A549 treated with GW870086 at 1 μM for 4 hours (cell line): ENCODE data around the gene TP53I3. TPM values are rescaled to one million over a fixed set of nuclear protein-coding genes. Genes with fewer than 3 reads are reported as not detected.

ENCODE experiments used
- total RNA-seq: library from RNA; stranded (reverse); fragments of 200-300 nt; extraction: Qiagen RNA extraction; gene quantifications from 5 replicates; pipeline ENCODE4 v1.2.3, GENCODE V29; 2022; ENCODE audit warnings: low read depth

TP53I3 gene
- total RNA-seq, result 257 to 283 TPM (median 269 TPM) in 5 replicates

GRCh38 chr2:24084386-24085199 is at the start of gene TP53I3:
Gene TP53I3 (minus strand): TSS chr2:24084834. CDS start chr2:24084326, 508 bp downstream.

GRCh38 chr2:24123195-24123921 is 38.7 kb upstream of the TP53I3 start, which contains the start of the genes FAM228B and PFN4:
Gene FAM228B (plus strand): TSS chr2:24123469. CDS start chr2:24124362, 893 bp downstream.
Gene PFN4 (minus strand): TSS chr2:24123334. CDS start chr2:24122535, 799 bp downstream.

DNA sequence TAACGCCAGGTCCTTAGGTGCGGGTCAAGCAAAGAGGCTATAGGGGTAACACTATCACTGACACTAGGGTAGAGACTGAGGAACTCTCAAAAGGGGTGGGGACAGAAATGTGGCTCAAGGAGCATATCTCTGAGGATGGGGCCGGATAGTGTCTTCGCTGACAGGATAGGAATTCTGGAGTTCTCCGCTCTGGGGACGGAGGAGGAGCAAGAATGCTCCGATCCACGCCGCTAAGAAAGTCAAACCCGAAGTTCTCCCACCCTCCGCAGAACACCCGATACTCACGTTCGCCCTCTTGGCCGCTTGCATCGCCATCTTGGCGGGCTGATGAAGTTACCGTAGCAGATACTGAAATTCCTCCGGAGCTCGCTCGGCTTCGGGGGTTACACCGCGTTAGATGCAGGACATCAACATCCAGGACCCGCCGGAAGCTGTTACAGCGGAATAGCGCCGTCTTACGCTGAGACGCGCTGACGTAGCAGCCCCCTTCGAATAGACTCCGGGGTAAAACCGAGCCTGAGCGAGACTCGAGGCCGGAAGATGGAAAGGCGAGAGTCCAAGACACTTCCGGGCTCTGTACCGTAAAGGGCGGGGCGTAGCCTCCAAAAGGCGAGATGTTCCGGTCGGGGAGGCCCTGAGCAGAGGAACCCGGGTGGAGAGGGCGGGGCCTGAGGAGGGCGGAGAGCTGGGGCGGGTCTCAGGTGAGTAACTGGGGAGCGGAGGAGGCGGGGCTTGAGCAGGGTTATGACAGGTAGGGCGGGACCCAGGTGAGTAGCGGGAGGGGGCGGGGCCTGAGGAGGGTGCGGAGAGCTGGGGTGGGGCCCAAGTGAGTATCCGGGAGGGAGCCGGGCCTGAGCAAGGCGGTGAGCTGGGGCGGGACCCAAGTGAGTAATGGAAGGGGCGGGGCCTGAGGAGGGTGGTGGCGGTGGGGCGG is 8.5 kb downstream of the TP53I3 start, which contains the start of gene SF3B6:
TSS of gene SF3B6 (minus strand) at position 412 of the 934 bp plus-strand sequence. CDS start at position 315, 97 bp downstream.

GRCh38 chr2:24049485-24050021 is 35.1 kb downstream of the TP53I3 start, which contains the start of gene FKBP1B:
Gene FKBP1B (plus strand): TSS chr2:24049741. CDS start chr2:24049850, 109 bp downstream.

GRCh38 chr2:24046930-24047702 is 37.5 kb downstream of the TP53I3 start, which contains the start of gene WDCP:
Gene WDCP (minus strand): TSS chr2:24047391. CDS start chr2:24039494, 7,897 bp downstream.

Other genes starting within 250 kb of the TP53I3 start
- gene ATAD2B, start 157.7 kb downstream of the TP53I3 start, total RNA-seq, result 5.3 to 8.2 TPM (median 7.0 TPM) in 5 replicates
- 18.6 to 24.5 TPM (median 23.6 TPM) in 5 replicates for gene UBXN2A, start 144.4 kb downstream of the TP53I3 start, total RNA-seq
- 0.29 to 0.42 TPM (median 0.34 TPM) in 5 replicates for gene MFSD2B, start 74.7 kb downstream of the TP53I3 start, total RNA-seq
- 11.3 to 17.0 TPM (median 14.0 TPM) in 5 replicates for gene WDCP, start 37.4 kb downstream of the TP53I3 start, total RNA-seq
- 10.1 to 13.2 TPM (median 11.8 TPM) in 5 replicates for gene FKBP1B, start 35.1 kb downstream of the TP53I3 start, total RNA-seq
- gene SF3B6, start 8.5 kb downstream of the TP53I3 start, total RNA-seq, result 167 to 220 TPM (median 177 TPM) in 5 replicates
- 0.82 to 1.6 TPM (median 1.4 TPM) in 5 replicates for gene PFN4, start 38.5 kb upstream of the TP53I3 start, total RNA-seq
- 1.8 to 2.9 TPM (median 2.4 TPM) in 5 replicates for gene FAM228B, start 38.6 kb upstream of the TP53I3 start, total RNA-seq
- gene FAM228A, start 90.2 kb upstream of the TP53I3 start, total RNA-seq, result not detected in 5 replicates